K562 (cell line): ENCODE results near the gene PM20D1. TPM values are rescaled to one million over a fixed set of nuclear protein-coding genes. Genes with fewer than 3 reads are reported as not detected.

Experiments used
- ATAC-seq: fragments of 200-7000 bp; cut with Tn5 transposase; 3 replicates; pipeline ENCODE4 v1.9.1; 2020; ENCODE audit warnings: moderate library complexity
- BruUV-seq: library from RNA; stranded (reverse); fragments of 400-500 nt; replicated peaks from 2 replicates; lab custom pipeline; 2021; lab: Mats Ljungman, UMichigan
- CTCF ChIA-PET: fragments of 300-600 bp; formaldehyde crosslinking; extraction: SDS; loops from one replicate; lab custom pipeline; 2021; ENCODE audit warnings: low intra/inter-chr PET ratio; lab: Yijun Ruan, JAX
- POLR2A ChIA-PET: fragments of 300-600, 350-650 bp; sonication (Branson Sonifier 250); formaldehyde crosslinking; extraction: SDS; loops from one replicate; lab custom pipeline; 2021; ENCODE audit warnings: antibody characterized with exemption, inconsistent platforms; lab: Yijun Ruan, JAX
- DNase-seq, 4 experiments: peaks; one replicate each; pipeline versions ENCODE4 v3.0.0 to v3.0.0-alpha.2; 2011 to 2018; ENCODE audit warnings: low spot score in 3 of 4, mixed read lengths in 3 of 4; ENCODE audit errors: extremely low read depth in 1 of 4
- FAIRE-seq: peaks from 2 replicates; lab custom pipeline; 2011; peaks lifted over from hg19 to GRCh38; lab: Jason Lieb, UNC
- H2AFZ ChIP-seq: 2 replicates; pipeline ENCODE4 v1.6.0; 2011; ENCODE audit warnings: low read depth, low read length, control low read depth, inconsistent platforms
- H3K27ac ChIP-seq: fragments of 200-600 bp; 3 replicates; pipeline ENCODE4 v1.8.0; 2011; ENCODE audit warnings: low read depth, mild to moderate bottlenecking, control low read depth, inconsistent platforms, low read length, moderate library complexity, mixed read lengths; ENCODE audit errors: extremely low read depth
- H3K27me3 ChIP-seq, 2 experiments: fragments of 300-600 bp in 1 of 2; 2 replicates in 1 of 2; 3 replicates in 1 of 2; pipeline versions ENCODE4 v1.6.0 to v1.8.0; 2011; ENCODE audit warnings: inconsistent platforms in 2 of 2, low read length in 2 of 2, mild to moderate bottlenecking in 1 of 2, mixed read lengths in 1 of 2, moderate library complexity in 1 of 2; ENCODE audit not compliant: control insufficient read depth in 2 of 2, insufficient read depth in 2 of 2
- H3K36me3 ChIP-seq: fragments of 300-600 bp; 3 replicates; pipeline ENCODE4 v1.8.0; 2011; ENCODE audit warnings: mild to moderate bottlenecking, low read length, inconsistent platforms; ENCODE audit not compliant: control insufficient read depth, insufficient read depth
- H3K4me1 ChIP-seq, 2 experiments: fragments of 200-600 bp in 1 of 2; replicated peaks in 1 of 2; 2 replicates in 1 of 2; 3 replicates in 1 of 2; pipeline versions ENCODE4 v1.5.1 to v1.8.0; 2011; ENCODE audit warnings: inconsistent platforms in 2 of 2, low read length in 2 of 2, mild to moderate bottlenecking in 1 of 2, mixed read lengths in 1 of 2, moderate library complexity in 1 of 2; ENCODE audit not compliant: control insufficient read depth in 2 of 2, insufficient read depth in 2 of 2
- H3K4me2 ChIP-seq: 2 replicates; pipeline ENCODE4 v1.6.1; 2011; ENCODE audit warnings: low read length, control low read depth, inconsistent platforms, mixed read lengths; ENCODE audit not compliant: insufficient read depth
- H3K4me3 ChIP-seq: fragments of 200-600 bp; sonication (generic), shearing (Covaris generic); 2 replicates; pipeline ENCODE4 v1.5.1; 2016; ENCODE audit warnings: control low read depth, inconsistent platforms
- H3K79me2 ChIP-seq: fragments of 200-600 bp; 3 replicates; pipeline ENCODE4 v1.8.0; 2011; ENCODE audit warnings: low read length, inconsistent platforms; ENCODE audit not compliant: control insufficient read depth, insufficient read depth
- H3K9ac ChIP-seq, 2 experiments: 2 replicates each; pipeline versions ENCODE4 v1.6.0 to v1.6.1; 2011; ENCODE audit warnings: low read depth in 2 of 2, low read length in 2 of 2, control low read depth in 1 of 2, inconsistent platforms in 1 of 2, mild to moderate bottlenecking in 1 of 2, mixed read lengths in 1 of 2; ENCODE audit not compliant: insufficient read depth in 1 of 2
- H3K9me1 ChIP-seq: one replicate; pipeline ENCODE4 v1.6.0; 2011; ENCODE audit warnings: inconsistent platforms, mild to moderate bottlenecking, low read length, moderate library complexity; ENCODE audit not compliant: control insufficient read depth, insufficient read depth
- H3K9me3 ChIP-seq: replicated peaks from 2 replicates; pipeline ENCODE4 v1.5.1; 2011; ENCODE audit warnings: low read depth, low read length, inconsistent platforms; ENCODE audit not compliant: control insufficient read depth, insufficient read depth
- H4K20me1 ChIP-seq: replicated peaks from 2 replicates; pipeline ENCODE4 v1.6.1; 2011; ENCODE audit warnings: low read length, inconsistent platforms, mixed read lengths; ENCODE audit not compliant: control insufficient read depth, insufficient read depth
- E2F1 ChIP-seq: sonication (generic); formaldehyde crosslinking; IDR thresholded peaks from 2 replicates; pipeline ENCODE4 v1.8.1; 2023; ENCODE audit warnings: mild to moderate bottlenecking, missing genetic modification reagents, moderate library complexity
- IRF2 ChIP-seq: sonication (generic); formaldehyde crosslinking; IDR thresholded peaks from 2 replicates; pipeline ENCODE4 v1.8.1; 2022; ENCODE audit warnings: mild to moderate bottlenecking, missing genetic modification reagents
- JUN ChIP-seq, 2 experiments: sonication (generic) in 1 of 2; formaldehyde crosslinking in 1 of 2; IDR thresholded peaks; 2 replicates each; pipeline versions ENCODE4 v1.6.1 to v1.8.0; 2012 to 2022; ENCODE audit warnings: borderline replicate concordance in 2 of 2, mild to moderate bottlenecking in 2 of 2, improper control_type of control experiment in 1 of 2, low read depth in 1 of 2, low read length in 1 of 2, missing genetic modification reagents in 1 of 2
- PHF20 ChIP-seq: fragments of 450-650 bp; IDR thresholded peaks from 2 replicates; pipeline ENCODE4 v1.6.1; 2018; ENCODE audit not compliant: partially characterized antibody
- PHF8 ChIP-seq: fragments of 200-600 bp; sonication (generic); IDR thresholded peaks from 2 replicates; pipeline ENCODE4 v1.6.1; 2012; ENCODE audit warnings: mixed run types, mild to moderate bottlenecking, inconsistent platforms, low read length, moderate library complexity, borderline replicate concordance
- PKNOX1 ChIP-seq: fragments of 450-650 bp; IDR thresholded peaks from 2 replicates; pipeline ENCODE4 v1.6.1; 2016
- RBFOX2 ChIP-seq: fragments of 200-400 bp; formaldehyde crosslinking; IDR thresholded peaks from 2 replicates; pipeline ENCODE4 v1.6.1; 2017; ENCODE audit warnings: low read depth, mild to moderate bottlenecking, low read length, moderate library complexity
- STAG1 ChIP-seq: sonication (generic); formaldehyde crosslinking; IDR thresholded peaks from 2 replicates; pipeline ENCODE4 v1.5.0; 2020; ENCODE audit warnings: missing genetic modification reagents, borderline replicate concordance
- VEZF1 ChIP-seq: fragments of 200-800 bp; sonication (Bioruptor generic); IDR thresholded peaks from 2 replicates; pipeline ENCODE4 v1.6.1; 2017; ENCODE audit warnings: missing genetic modification characterization, missing compliant biosample characterization
- YBX1 ChIP-seq: fragments of 450-650 bp; IDR thresholded peaks from 2 replicates; pipeline ENCODE4 v1.7.1; 2016; ENCODE audit warnings: mild to moderate bottlenecking
- ZBTB5 ChIP-seq: fragments of 450-650 bp; IDR thresholded peaks from 2 replicates; pipeline ENCODE4 v1.6.1; 2017; ENCODE audit warnings: antibody characterized with exemption
- ZFP36 ChIP-seq: fragments of 150-350 bp; IDR thresholded peaks from 2 replicates; pipeline ENCODE4 v1.6.1; 2018; ENCODE audit warnings: low read length, low read depth; ENCODE audit not compliant: partially characterized antibody
- ZNF699 ChIP-seq: fragments of 250-450 bp; sonication (Bioruptor Pico); IDR thresholded peaks from 2 replicates; pipeline ENCODE4 v1.8.0; 2021; ENCODE audit warnings: mild to moderate bottlenecking, moderate library complexity; ENCODE audit not compliant: insufficient replicate concordance
- WGBS: fragments of 100-300 bp; shearing (Covaris generic); methylation state at CpG from one replicate; pipeline ENCODE4 v1.1.6; 2016; ENCODE audit warnings: low coverage, mixed read lengths; ENCODE audit not compliant: insufficient coverage; ENCODE audit errors: missing lambda C conversion rate; 5-methylcytosine and 5-hydroxymethylcytosine counted together
- in situ Hi-C: fragments of 300-500 bp; cut with MboI; formaldehyde crosslinking; loops from 4 replicates; pipeline ENCODE4 v1.15.0; 2018; ENCODE audit warnings: inconsistent platforms, mixed read lengths
- intact Hi-C: fragments of 100-400 bp; cut with micrococcal nuclease; formaldehyde crosslinking; loops from 2 replicates; pipeline ENCODE4 v1.14.2; 2022
- polyA plus RNA-seq, 8 experiments: library from polyadenylated mRNA; depleted of rRNA in 4 of 8; stranded (reverse) in 5 of 8; unstranded in 3 of 8; fragments of >200 nt; fragmentation: Nextera tagmentation in 2 of 8; fragmentation: Illumina TruSeq in 1 of 8; extraction: Ambion mirVana in 2 of 8; extraction: Trizol in 1 of 8; gene quantifications; 2 replicates each; pipeline versions ENCODE4 v1.2.1 to v1.2.3, GENCODE V29; 2011 to 2014; ENCODE audit warnings: inconsistent platforms in 1 of 8, missing spikeins in 1 of 8
- total RNA-seq, 7 experiments: library from RNA; depleted of rRNA in 6 of 7; stranded (reverse); fragments of >200 nt in 6 of 7; fragmentation: Illumina TruSeq in 2 of 7; extraction: Trizol in 2 of 7; gene quantifications; 2 replicates each; pipeline versions ENCODE4 v1.2.1 to v1.2.3, GENCODE V29; 2011 to 2021; ENCODE audit warnings: low replicate concordance in 1 of 7

PM20D1 gene
- total and polyA plus RNA-seq, 9 of the 15 experiments (the other 6 are each of a cell fraction or from before 2014, with no cell fraction given), result not detected

- Histone ChIP-seq H2AFZ (peak within 1 kb of the TSS; percentile 94), H3K9me3 (no peaks in the 10 kb centered on the region), H3K9ac (peak within 1 kb of the TSS; percentile 60 to 93), H3K27me3 (no peaks in the 10 kb centered on the region), H3K27ac (peak within 1 kb of the TSS; percentile 60), H3K4me2 (peak within 1 kb of the TSS; percentile 94), H3K79me2 (peaks cover 40% of the 10 kb centered on the region), H4K20me1 (peaks cover 19% of the 10 kb centered on the region; the same call in 1 of the 2 replicates), H3K9me1 (no peaks in the 10 kb centered on the region), H3K4me1 (peaks cover 32 to 41% of the 10 kb centered on the region in 2 experiments; a peak in 4 of 5 replicates), H3K36me3 (peaks cover 18% of the 10 kb centered on the region; the same call in 2 of the 3 replicates), H3K4me3 (peak within 1 kb of the TSS; percentile 85)
- intact Hi-C loops (loop anchor here (1.0 to 5.0 kb wide), 2 partner anchors 63 to 94 kb away; partner anchors contain the start of gene NUCKS1), in situ Hi-C loops (no loop called here)
- DNase-seq, result peak; percentile 95 to 100 (median 100)
- ATAC-seq, result peak; percentile 95
- POLR2A ChIA-PET, result interaction anchor here (0.6 to 2.7 kb wide), 3 partner anchors 9 to 17 kb away, joined by 3 to 15 read pairs (median 3); no protein-coding TSS in a partner anchor
- CTCF ChIA-PET, result no interaction called here
- peak; percentile 79 for FAIRE-seq
- BruUV-seq, result no TSS peak
- under 1% methylated on average over 65 of the region's 83 CpGs for WGBS
- no peak for TF ChIP-seq YBX1
- TF ChIP-seq E2F1 (CRISPR knock-in tag), result no peak
- peak; percentile 80 for TF ChIP-seq RBFOX2
- no peak for TF ChIP-seq STAG1 (CRISPR knock-in tag)
- no peak for TF ChIP-seq ZFP36
- peak; percentile 100 for TF ChIP-seq VEZF1 (CRISPR knock-in tag)
- TF ChIP-seq ZNF699 (CRISPR knock-in tag), result no peak
- TF ChIP-seq PHF8, result peak; percentile 65; the same call in 1 of the 2 replicates
- peak; percentile 99 for TF ChIP-seq PKNOX1
- no peak for TF ChIP-seq IRF2 (CRISPR knock-in tag)
- TF ChIP-seq ZBTB5, result no peak
- TF ChIP-seq JUN (IDR thresholded peaks at IDR 0.05; ENCODE audit: borderline replicate concordance, low read depth, low read length), result no peak
- no peak for TF ChIP-seq JUN (CRISPR knock-in tag; IDR thresholded peaks at IDR 0.05; ENCODE audit: borderline replicate concordance)
- peak; percentile 49 for TF ChIP-seq PHF20
Observed at GRCh38 chr1:205812878-205813754, 36.8 kb downstream of the PM20D1 start, which contains the start of gene SLC41A1. Gene SLC41A1 (minus strand): TSS chr1:205813198. CDS start chr1:205810441, 2,757 bp downstream.
